Measurements from ENCODE around the gene SEMA3C. TPM values are rescaled to one million over a fixed set of nuclear protein-coding genes. Genes with fewer than 3 reads are reported as not detected.
A peak's percentile ranks its signal among the peaks of the same experiment; 100 is the strongest.

SEMA3C gene
- total RNA-seq, 1 experiment from 2014 or later = 232 TPM

DNA sequence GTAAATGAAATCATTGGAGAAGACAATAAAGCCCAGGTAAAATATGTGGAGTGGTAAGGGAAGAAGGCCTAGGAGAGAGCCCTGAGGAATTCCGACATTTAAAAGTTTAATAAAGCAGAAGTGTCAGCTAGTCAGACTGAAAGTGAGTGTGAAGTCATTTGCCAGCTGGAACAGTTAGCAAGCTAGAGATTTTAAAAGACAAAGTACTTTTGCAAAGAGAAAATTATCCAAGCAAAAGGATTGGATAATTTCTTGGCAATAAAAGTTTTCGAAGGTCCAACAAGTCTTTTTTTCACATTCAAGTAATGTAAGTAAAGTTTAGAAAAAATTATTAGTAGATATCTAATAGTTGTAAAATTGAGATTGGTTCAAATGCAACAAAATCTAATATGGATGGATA is 27.1 kb upstream of the SEMA3C start:
- Histone ChIP-seq H3K27me3 (ENCODE audit: control insufficient read depth, insufficient read depth, low read length) (no peaks in the 10 kb centered on the region), H3K4me1 (ENCODE audit: control insufficient read depth, insufficient read depth, low read length) (peaks cover 27% of the 10 kb centered on the region), H3K4me3 (ENCODE audit: low read depth in 2 of 2, low read length in 2 of 2) (no peak overlapping the region), H3K36me3 (ENCODE audit: control insufficient read depth, insufficient read depth, low read length) (no peaks in the 10 kb centered on the region), H3K9me3 (ENCODE audit: control insufficient read depth, insufficient read depth, low read depth, low read length) (peaks cover 31% of the 10 kb centered on the region; the same call in 1 of the 2 replicates), H3K27ac (ENCODE audit: low read length) (peak overlapping the region; percentile 65)
- in situ Hi-C loops (cut with HindIII; ENCODE audit: low pct_unique_long_range_greater_than_20kb, low sequenced_read_pairs) = no loop called here
- intact Hi-C loops (cut with micrococcal nuclease; ENCODE audit: unreplicated experiment) = no loop called here
- CTCF ChIA-PET = no interaction called here
- DNase-seq (ENCODE audit: low read depth, low spot score) (no peak), ATAC-seq (no peak)
- no TSS peak for BruUV-seq (replicated peaks)
- no peak for TF ChIP-seq SIN3A (IDR thresholded peaks at IDR 0.05; ENCODE audit: borderline replicate concordance, insufficient read depth, low read depth, low read length)
- no peak for TF ChIP-seq TCF7L2 (IDR thresholded peaks at IDR 0.05; ENCODE audit: low read depth, low read length)
- TF ChIP-seq POLR2AphosphoS5 (IDR thresholded peaks at IDR 0.05; ENCODE audit: low read depth, low read length) = no peak
- TF ChIP-seq, protein P1, sequence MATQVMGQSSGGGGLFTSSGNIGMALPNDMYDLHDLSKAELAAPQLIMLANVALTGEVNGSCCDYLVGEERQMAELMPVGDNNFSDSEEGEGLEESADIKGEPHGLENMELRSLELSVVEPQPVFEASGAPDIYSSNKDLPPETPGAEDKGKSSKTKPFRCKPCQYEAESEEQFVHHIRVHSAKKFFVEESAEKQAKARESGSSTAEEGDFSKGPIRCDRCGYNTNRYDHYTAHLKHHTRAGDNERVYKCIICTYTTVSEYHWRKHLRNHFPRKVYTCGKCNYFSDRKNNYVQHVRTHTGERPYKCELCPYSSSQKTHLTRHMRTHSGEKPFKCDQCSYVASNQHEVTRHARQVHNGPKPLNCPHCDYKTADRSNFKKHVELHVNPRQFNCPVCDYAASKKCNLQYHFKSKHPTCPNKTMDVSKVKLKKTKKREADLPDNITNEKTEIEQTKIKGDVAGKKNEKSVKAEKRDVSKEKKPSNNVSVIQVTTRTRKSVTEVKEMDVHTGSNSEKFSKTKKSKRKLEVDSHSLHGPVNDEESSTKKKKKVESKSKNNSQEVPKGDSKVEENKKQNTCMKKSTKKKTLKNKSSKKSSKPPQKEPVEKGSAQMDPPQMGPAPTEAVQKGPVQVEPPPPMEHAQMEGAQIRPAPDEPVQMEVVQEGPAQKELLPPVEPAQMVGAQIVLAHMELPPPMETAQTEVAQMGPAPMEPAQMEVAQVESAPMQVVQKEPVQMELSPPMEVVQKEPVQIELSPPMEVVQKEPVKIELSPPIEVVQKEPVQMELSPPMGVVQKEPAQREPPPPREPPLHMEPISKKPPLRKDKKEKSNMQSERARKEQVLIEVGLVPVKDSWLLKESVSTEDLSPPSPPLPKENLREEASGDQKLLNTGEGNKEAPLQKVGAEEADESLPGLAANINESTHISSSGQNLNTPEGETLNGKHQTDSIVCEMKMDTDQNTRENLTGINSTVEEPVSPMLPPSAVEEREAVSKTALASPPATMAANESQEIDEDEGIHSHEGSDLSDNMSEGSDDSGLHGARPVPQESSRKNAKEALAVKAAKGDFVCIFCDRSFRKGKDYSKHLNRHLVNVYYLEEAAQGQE (IDR thresholded peaks at IDR 0.05; ENCODE audit: insufficient read depth in 1 of 2, low read depth in 2 of 2, low read length in 1 of 2) = no peak
- TF ChIP-seq, protein P2, sequence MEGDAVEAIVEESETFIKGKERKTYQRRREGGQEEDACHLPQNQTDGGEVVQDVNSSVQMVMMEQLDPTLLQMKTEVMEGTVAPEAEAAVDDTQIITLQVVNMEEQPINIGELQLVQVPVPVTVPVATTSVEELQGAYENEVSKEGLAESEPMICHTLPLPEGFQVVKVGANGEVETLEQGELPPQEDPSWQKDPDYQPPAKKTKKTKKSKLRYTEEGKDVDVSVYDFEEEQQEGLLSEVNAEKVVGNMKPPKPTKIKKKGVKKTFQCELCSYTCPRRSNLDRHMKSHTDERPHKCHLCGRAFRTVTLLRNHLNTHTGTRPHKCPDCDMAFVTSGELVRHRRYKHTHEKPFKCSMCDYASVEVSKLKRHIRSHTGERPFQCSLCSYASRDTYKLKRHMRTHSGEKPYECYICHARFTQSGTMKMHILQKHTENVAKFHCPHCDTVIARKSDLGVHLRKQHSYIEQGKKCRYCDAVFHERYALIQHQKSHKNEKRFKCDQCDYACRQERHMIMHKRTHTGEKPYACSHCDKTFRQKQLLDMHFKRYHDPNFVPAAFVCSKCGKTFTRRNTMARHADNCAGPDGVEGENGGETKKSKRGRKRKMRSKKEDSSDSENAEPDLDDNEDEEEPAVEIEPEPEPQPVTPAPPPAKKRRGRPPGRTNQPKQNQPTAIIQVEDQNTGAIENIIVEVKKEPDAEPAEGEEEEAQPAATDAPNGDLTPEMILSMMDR (IDR thresholded peaks at IDR 0.05) = no peak
- POLR2A ChIA-PET = no interaction called here

DNA sequence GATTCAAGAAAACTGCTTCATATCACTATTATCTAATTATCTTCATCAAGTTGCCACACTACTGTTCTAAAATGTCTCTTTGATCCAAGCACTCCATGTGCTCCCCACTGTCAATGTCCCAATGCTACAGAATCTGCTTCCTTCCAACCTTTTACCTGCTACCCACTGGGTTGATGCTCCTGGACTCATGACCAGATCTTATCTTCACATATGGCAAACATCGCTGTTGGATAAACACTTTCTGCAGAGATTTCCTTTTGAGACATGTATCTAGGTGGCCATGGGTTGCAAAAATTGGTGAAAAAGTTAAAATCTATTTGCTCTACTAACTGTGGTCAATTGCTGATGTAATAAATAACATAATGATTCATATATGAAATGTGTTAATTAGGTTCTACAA is 24.5 kb upstream of the SEMA3C start:
- Histone ChIP-seq H3K27me3 (ENCODE audit: control insufficient read depth, insufficient read depth, low read length) (no peaks in the 10 kb centered on the region), H3K27ac (ENCODE audit: low read length) (peak overlapping the region; percentile 98), H3K36me3 (ENCODE audit: control insufficient read depth, insufficient read depth, low read length) (no peaks in the 10 kb centered on the region), H3K4me3 (ENCODE audit: low read depth in 2 of 2, low read length in 2 of 2) (no peak overlapping the region), H3K9me3 (ENCODE audit: control insufficient read depth, insufficient read depth, low read depth, low read length) (peaks cover 21% of the 10 kb centered on the region; the same call in 1 of the 2 replicates), H3K4me1 (ENCODE audit: control insufficient read depth, insufficient read depth, low read length) (peaks cover 38% of the 10 kb centered on the region)
- ChIA-PET CTCF (no interaction called here), POLR2A (no interaction called here)
- no peak for TF ChIP-seq TCF7L2 (IDR thresholded peaks at IDR 0.05; ENCODE audit: low read depth, low read length)
- TF ChIP-seq, protein P2 (IDR thresholded peaks at IDR 0.05) = no peak
- no peak for TF ChIP-seq SIN3A (IDR thresholded peaks at IDR 0.05; ENCODE audit: borderline replicate concordance, insufficient read depth, low read depth, low read length)
- no peak for TF ChIP-seq POLR2AphosphoS5 (IDR thresholded peaks at IDR 0.05; ENCODE audit: low read depth, low read length)
- TF ChIP-seq, protein P1 (IDR thresholded peaks at IDR 0.05; ENCODE audit: insufficient read depth in 1 of 2, low read depth in 2 of 2, low read length in 1 of 2) = no peak
- in situ Hi-C loops (cut with HindIII; ENCODE audit: low pct_unique_long_range_greater_than_20kb, low sequenced_read_pairs) = no loop called here
- no TSS peak for BruUV-seq (replicated peaks)
- ATAC-seq (no peak), DNase-seq (ENCODE audit: low read depth, low spot score) (peak; percentile 46)
- intact Hi-C loops (cut with micrococcal nuclease; ENCODE audit: unreplicated experiment) = loop anchor here (5.0 kb wide), 1 partner anchor 154 kb away; no protein-coding TSS in a partner anchor

Measured in Panc1 (cell line).